GM21360 (cell line): ENCODE measurements around the gene AADACL4.
"Not testable (repeated sequence)": the region's sequence is repeated elsewhere in the genome, so short reads cannot be mapped to it uniquely, and the experiment has no call there.

Experiments
- ATAC-seq: cut with Tn5 transposase; IDR thresholded peaks from one replicate; pipeline ENCODE4 v1.9.1; 2021; ENCODE audit warnings: mild to moderate bottlenecking, moderate library complexity; ENCODE audit not compliant: unreplicated experiment

Gene AADACL4

DNA sequence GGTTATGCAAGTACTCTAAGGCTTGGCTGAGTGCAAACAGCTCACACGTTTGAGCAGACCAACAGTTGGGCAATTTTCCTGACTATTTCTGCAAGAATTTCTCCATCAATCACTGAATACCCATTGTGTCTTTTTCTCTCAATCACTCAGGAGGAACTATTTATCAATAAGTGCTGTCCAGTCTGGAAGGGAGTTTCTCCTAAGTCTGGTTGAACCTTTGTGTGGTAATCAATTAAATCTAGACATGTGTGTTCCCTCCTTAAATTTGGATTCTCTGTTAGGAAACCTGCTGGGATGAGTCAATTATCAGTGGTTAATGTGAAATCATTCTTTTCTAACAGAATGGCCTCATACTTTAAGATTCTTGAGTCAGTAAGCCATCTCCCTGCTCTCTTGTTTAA, 65.2 kb downstream of the AADACL4 start:
- no peak for ATAC-seq

DNA sequence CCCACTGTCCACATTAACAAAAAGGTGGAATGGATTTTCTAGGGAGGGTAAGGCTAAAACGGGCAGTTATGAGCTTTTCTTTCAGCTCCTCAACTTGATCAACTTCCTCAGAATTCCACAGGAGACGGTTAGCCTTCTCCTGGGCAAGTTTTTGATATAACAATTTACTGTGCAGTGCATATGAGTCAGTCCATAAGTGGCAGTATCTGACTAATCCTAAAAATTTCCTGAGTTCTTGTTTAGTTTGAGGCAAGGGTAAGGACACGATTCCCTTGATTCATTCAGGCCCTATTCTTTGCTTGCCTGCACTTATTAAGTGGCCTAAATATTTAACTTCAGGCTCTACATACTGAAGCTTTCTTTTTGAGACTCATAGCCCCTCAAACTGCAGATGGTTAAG, 65.8 kb downstream of the AADACL4 start:
- ATAC-seq, result no peak

DNA sequence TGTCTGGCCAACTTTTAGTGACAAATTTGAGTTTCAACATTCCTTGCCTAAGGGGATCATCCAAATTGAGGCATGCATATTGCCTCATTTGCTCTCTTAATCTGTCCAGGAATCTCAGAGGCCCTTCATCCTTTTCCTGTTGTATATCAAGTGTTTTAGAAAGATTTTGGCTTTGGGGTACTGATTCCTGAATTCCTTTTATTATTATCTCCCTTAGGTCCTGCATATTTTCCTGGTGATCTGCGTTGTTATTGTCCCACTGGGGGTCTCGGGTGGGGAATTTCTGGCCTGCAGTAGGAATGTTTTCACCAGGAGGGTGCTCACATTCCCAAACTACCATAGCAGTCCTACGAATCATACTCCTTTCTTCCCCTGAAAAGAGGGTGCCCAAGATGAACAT, 67.7 kb downstream of the AADACL4 start:
- no peak for ATAC-seq

DNA sequence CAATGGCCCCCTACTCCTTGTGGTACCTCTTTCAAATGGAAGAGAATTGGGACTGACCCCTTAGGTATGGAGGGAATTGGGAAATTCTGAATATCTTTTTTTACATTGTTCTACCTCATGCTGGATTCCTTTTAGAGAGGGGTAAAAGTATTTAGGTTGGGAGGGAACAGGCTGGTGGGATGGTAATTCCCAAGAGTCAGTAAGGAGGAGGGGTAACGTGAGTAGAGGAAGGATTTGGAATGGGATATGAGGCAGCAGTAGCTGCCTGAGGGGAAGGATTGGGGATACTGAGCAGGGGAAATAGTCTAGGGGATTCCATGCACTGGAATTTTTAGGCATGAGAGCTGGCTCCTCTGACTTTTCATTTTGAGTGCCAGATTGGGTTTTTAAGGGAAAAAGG, 68.2 kb downstream of the AADACL4 start:
- ATAC-seq, result no peak

DNA sequence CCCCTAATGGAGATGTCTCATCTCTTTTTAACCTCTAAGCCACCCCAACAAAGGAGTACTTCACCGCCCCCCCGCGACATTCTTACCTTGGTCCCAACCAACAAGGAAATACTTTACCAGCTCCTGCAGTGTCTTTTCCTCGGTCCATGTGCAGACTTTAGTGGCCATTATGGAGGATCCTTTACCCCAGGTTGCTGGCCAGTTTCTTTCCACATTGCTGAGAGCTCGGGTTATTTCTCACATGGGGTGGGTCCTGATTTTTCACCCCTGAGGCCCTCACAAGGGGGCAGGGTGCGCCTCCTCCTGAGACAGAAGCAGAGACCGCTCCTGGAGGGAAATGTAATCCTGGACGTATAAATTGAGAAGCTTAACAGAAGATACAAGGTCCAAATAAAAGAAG, 69.0 kb downstream of the AADACL4 start:
- no peak for ATAC-seq

DNA sequence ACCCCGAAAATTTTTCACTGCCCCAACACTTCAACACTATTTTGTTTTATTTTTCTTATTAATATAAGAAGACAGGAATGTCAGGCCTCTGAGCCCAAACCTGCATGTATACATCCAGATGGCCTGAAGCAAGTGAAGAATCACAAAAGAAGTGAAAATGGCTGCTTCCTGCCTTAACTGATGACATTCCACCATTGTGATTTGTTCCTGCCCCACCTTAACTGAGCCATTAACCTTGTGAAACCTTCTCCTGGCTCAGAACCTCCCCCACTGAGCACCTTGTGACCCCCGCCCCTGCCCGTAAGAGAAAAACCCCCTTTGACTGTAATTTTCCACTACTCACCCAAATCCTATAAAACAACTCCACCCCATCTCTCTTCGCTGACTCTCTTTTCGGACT, 69.8 kb downstream of the AADACL4 start:
- not testable (repeated sequence) for ATAC-seq

DNA sequence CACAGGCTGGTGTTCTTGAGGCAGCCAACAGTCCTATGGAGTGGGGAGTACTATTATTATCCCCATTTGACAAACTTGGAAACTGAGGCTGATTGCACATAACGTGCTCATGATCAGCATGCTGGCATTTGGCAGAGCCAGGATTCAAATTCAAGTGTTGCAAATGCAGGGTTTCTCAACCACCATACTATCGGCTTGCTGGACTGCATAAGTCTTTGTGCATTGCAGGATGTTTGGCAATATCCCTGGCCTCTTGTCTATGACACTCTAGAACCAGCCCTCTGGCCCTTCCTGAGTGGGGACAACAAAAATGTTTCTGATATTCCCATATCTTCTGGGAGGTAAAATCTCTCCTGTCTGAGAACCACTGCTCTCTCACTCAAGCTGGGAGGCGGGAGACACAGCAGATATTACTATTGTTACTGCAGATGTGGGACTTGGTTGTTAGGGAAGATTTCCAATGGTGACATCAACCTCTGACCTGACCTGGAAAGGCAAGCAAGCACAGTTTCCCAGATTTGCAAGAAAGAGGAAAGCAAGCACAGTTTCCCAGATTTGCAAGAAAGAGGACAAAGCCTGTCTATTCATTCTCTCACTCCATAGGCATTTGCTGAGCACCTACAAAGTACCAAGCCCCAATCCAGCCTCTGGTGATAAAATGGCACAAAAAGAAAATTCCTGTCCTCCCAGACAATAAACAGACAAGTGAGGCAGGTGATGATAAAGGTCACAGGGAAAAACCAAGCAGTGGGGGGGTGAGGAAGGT, 71.0 kb downstream of the AADACL4 start:
- ATAC-seq, result no peak

DNA sequence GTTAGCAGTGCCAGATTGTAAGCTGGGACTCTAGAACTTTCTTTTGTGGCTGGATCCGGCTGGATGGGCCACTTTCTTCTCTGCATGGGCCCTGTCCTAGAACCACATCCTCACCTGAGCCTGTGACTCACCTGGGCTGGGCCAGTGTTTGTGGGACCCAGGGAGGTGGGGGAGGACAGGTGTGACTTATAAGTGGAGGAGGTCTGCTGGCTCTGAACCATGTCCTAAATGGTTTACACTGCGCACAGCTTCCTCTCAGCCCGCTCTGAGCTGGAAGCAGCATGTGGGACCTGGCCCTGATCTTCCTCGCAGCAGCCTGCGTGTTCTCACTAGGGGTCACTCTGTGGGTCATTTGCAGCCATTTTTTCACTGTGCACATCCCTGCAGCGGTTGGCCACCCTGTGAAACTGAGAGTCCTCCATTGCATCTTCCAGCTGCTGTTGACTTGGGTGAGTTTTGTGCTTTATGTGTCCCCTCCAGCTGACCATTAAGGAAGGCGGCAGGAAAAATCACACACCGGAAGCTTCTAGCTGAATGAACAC, 72.1 kb downstream of the AADACL4 start, which contains the start of gene AADACL3:
Gene AADACL3, plus strand, starts transcription at position 215 of the 542 bp plus-strand sequence. Its CDS starts 67 bp downstream, at position 282.
- no peak for ATAC-seq
